Occipital lobe (tissue), 2 donors: Measurements from ENCODE around the gene CENPK. TPM values are rescaled to one million over a fixed set of nuclear protein-coding genes. Genes with fewer than 3 reads are reported as not detected.
"Not testable (repeated sequence)": the region's sequence is repeated elsewhere in the genome, so short reads cannot be mapped to it uniquely, and the experiment has no call there.

Experiments
- DNase-seq: peaks from one replicate; lab custom pipeline; 2025; lab: John Stamatoyannopoulos, UW
- total RNA-seq: library from RNA; depleted of rRNA; stranded (reverse); fragments of >200 nt; gene quantifications from one replicate; pipeline ENCODE4 v1.2.3, GENCODE V29; 2014

Gene CENPK, protein sequence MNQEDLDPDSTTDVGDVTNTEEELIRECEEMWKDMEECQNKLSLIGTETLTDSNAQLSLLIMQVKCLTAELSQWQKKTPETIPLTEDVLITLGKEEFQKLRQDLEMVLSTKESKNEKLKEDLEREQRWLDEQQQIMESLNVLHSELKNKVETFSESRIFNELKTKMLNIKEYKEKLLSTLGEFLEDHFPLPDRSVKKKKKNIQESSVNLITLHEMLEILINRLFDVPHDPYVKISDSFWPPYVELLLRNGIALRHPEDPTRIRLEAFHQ
- 8.1 TPM for total RNA-seq

DNA sequence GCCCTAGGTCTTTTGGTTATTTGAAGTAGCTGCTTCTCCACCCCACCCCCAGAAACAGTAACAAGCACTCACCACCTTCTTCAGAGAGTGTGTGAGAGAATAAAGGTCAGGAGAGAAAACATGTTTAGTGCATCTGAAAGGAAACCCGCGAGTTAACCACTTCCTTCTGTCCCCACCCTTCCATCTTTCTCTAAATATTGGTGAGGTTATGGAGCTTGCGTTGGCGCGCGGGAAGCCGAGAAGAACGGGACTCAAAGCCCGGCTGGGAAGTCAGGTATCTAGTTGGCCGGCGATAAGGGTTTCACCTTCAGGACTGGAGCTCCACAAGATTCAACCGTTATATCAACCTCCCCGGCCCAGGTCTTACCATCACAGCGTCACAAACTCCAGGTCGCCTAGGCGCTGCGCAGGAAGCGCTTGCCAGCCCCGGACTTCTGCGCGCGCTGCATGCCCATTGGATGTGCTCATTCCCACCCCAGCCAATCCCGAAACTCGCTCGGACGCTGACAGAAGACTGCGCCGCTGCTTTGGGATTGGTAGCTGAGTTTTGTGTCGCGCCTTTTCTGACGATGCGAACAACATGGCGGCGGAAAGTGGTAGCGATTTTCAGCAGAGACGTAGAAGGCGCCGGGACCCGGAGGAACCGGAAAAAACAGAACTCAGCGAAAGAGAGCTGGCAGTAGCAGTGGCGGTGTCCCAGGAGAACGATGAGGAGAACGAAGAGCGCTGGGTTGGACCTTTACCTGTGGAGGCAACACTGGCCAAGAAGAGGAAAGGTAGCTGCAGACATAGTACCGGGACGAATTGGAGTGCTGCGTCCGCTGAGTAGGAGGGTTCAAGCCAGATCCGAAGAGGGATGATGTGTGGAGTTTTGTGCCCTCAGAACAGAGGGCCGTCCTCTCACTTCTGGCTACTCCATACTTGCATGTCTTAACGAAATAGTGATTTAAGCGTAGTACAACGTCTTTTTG lies at the start of gene CENPK, which contains the start of gene PPWD1:
CENPK (minus strand) TSS at position 438 of the 971 bp plus-strand sequence. CDS start 8,261 bp downstream, outside the sequence.
PPWD1 (plus strand) TSS at position 566 of the 971 bp plus-strand sequence; CDS start at position 581, 15 bp downstream.
- peak; percentile 90 for DNase-seq

DNA sequence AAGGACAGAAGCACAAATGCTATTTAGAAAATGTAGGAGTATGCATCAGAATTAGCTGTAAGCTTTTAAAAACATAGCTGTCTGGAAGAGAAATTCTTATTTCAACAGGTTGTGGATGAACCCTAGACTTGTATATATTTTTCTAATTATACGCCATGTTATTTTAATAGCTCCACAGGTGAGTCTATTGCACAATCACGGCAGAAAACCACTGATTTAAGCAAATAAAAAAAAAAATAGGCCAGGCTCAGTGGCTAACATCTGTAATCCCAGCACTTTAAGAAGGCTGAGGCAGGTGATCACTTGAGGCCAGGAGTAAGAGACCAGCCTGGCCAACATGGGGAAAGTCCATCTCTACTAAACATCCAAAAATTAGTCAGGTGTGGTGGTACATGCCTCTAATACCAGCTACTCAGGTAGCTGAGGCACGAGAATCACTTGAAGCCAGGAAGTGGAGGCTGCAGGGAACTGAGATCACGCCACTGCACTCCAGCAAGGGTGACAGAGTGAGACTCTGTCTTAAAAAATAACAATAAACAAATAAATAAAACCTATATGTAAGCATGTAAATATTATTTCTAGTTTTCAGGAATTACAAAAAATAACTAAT lies 49.4 kb upstream of the CENPK start:
- no peak for DNase-seq

DNA sequence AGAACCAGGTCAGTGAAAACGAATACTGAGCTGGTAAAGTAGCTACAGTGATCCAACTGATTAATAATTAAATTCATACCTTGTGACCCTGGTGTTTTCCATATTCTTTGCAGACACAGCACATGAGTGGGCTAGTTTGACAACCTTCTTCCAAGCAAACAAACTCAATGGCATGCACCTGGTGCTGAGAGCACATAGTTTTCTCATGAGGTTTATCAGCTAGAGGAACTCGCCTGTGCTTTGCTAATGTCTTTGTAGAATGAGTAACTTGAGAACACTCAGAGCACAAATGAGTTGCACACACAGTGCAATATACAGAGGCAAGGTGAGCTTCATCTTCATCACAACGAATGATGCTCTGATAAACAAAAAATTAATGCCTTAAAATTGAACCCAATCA lies 48.6 kb upstream of the CENPK start:
- no peak for DNase-seq

DNA sequence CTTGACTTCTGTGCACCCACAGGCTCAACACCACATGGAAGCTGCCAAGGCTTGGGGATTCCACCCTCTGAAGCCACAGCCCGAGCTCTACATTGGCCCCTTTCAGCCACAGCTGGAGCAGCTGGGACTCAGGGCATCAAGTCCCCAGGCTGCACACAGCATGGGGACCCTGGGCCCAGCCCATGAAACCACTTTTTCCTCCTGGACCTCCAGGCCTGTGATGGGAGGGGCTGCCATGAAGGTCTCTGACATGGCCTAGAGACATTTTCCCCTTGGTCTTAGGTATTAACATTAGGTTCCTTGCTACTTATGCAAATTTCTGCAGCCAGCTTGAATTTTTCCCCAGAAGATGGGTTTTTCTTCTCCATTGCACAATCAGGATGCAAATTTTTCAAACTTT lies 38.8 kb upstream of the CENPK start:
- DNase-seq = not testable (repeated sequence)

DNA sequence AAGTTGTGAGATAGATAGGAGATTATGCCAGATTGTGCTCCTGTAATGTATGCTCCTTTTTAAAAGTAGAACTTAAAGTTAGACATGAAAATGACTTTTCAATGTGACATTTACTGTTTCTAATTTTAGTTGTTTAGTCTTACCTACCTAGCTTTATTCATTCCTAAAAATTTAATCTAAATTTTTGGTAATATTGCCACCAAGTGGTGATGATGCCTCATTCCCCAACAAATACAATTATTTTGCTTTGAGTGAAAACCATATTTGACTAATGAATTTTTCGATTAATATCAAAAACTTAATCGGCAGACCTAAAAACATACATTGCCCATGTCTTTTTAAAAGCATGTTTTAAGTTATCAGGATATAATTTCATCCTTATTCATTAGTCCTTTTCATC lies 25.7 kb upstream of the CENPK start:
- DNase-seq = no peak

DNA sequence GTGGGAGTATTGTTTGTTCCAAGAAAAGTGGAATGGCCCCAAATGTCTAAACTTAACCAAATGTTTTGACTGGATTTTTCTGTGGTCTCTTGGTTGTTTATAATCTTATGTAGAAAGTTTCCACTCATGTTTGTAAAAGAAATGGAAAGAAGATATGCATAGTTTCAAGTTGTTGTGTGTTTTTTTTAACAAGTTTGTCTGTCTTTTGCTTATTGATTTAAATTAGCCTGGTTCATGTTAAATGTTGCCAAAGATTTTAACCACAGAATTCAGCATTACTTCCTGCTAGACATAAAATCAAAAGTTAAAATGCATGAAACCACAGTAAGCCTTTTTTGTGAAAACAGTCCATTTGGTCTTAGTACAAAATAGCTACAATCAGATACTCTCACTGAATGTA lies 14.2 kb upstream of the CENPK start:
- DNase-seq = no peak

DNA sequence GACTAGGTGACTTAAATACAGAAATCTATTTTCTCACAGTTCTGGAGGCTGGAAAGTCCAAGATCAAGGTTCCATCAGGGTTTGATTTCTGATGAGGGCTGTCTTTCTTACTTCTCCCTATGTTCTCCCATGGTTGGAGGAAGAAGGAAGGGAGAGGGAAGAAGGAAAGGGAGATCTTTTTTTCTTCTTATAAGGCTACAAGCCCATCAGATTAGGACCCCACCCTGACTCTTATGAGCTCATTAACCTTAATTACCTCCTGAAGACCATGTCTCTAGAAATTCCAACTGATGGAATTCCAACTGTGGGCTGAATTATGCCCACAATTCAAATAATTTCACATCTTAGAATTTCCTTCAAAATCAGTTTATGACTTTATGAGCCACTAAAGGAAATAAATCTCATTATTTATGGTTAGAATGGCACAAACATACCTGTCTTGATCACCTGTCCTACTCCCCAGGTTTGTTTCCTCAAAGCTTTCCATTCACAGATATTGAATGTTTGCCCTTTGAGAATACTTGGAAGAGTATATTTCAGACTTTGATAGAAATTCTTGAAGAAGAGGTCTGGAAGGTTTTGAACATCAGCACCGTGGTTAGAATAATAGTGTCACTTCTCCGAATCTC lies 7.7 kb upstream of the CENPK start:
- DNase-seq = no peak

DNA sequence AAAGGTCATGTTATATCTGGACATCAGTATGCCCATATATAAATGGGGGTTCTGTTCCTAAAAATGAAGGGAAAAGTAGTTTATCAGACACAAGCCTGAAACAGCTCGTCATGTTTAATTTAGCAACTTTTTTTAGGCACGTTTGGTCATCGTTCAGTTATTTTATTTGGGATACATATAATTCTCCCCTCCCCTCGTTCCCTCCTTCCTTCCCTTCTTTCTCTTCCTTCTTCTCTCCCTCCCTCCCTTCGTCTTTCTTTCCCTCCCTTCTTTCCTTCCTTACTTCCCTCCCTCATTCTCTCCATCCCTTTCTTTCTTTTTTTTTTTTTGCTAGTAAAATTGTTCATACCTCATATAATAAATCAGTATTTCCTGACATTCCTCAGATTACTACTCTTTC lies 3.5 kb upstream of the CENPK start:
- no peak for DNase-seq

DNA sequence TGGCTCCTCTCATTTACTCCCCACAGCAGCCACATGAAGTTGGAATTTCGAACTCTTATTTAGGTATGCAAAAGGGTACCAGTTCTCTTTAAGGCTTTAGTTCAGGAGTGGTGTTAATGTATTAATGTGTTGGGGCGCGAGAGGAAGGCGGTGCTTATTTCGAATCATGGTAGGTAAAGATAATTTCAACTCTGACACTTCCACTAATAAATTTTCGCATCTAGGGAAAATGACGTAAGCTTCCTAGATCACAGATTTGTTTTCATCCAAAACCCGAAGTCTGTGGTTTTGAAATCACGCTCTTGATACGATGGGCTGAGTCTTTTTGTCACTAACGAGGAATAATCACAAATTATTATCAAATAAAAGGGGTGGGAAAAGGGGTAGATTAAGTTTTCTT lies 809 bp upstream of the CENPK start:
- no peak for DNase-seq

DNA sequence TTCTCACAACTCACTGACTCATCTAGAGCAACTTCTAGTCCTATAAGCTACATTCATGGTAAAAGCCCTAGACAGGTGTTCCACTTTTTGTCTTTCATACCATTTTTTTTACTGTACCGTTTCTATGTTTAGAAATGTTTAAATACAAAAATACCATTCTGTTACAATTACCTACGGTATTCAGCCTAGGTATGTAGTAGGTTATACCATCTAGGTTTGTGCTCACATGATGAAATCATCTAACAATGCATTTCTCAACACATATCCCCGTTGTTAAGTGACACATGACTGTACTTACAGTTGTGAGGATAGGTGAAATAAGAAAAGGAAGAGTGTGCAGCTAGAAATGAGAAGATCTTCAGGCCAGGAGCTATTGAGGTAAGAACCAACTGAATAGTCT lies 6.2 kb downstream of the CENPK start:
- no peak for DNase-seq

DNA sequence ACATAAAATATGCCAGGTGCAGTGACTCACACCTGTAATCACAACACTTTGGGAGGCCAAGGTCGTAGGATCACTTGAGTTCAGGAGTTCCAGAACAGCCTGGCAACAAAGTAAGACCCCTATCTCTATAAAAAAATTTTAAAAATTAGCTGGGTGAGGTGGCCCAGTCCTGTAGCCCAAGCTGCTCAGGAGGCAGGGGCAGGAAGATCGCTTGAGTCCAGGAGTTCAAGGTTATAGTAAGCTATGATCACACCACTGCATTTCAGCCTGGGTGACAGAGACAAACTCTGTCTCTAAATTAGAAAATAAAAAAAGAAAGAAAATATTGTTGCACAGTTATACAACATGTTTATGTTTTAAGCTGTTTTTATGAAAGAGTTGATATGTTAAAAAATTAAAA lies 6.8 kb downstream of the CENPK start:
- DNase-seq = no peak

DNA sequence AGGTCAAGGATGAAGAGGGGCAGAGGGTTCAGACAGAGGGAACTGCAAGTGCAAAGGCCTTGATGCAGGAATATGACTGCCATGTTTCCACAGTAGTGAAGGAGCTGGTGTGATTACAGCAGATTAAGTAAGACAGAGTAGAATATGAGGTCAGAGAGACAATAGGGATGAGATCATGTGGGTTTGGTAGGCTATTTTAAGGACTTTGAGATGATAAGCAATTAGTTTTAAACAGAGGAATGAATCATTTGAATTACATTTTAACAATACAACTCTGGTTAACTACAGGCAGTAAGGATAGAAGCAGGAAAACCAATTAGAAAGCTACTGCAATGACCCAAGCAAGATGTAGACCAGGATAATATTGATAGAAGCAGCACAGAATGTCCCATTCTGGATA lies 7.7 kb downstream of the CENPK start:
- no peak for DNase-seq

DNA sequence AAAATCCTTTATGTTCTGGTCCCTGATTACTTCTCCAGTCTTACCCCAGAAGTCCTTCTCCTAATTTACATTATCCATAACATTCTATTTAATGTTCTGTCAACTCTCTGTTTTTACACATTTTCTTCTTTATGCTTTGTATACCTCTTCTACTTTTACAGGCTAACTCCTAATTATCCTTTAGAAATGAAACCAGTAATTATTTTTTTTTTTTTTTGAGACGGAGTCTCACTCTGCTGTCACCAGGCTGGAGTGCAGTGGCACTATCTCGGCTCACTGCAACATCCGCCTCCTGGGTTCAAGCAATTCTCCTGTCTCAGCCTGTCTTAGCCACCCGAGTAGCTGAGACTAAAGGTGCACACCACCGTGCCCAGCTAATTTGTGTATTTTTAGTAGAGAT lies 9.0 kb downstream of the CENPK start:
- DNase-seq = no peak

DNA sequence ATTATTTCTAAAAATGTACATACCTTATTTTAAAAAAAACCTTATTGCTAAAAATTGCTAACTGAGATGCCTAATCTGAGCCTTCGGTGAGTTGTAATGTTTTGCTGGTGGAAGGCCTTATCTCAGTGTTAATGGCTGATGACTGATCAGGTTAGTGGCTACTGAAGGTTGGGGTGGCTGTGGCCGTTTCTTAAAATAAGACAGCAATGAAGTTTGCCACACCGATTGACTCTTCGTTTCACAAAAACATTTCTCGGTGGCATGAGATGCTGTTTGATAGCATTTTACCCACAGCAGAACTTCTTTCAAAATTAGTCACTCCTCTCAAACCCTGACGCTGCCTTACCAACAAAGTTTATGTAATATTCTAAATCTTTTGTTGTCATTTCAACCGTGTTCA lies 14.7 kb downstream of the CENPK start:
- no peak for DNase-seq

DNA sequence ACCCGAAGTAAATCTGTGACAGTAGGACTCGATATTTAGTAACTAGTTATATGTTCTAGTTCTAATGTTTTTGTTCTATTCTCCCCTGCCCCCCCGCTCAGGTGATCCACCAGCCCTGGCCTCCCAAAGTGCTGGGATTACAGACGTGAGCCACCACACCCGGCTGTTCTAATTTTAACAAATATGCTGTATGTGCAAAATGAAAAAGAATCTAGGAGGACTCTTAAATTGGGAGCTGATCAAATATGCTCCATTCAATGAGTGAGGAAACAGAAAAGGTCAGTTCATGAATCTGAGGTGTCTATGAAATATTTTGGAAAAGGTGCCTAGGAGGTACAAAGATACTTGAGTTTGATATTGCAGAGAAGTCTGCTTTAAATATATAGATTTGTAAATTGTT lies 16.8 kb downstream of the CENPK start:
- no peak for DNase-seq

DNA sequence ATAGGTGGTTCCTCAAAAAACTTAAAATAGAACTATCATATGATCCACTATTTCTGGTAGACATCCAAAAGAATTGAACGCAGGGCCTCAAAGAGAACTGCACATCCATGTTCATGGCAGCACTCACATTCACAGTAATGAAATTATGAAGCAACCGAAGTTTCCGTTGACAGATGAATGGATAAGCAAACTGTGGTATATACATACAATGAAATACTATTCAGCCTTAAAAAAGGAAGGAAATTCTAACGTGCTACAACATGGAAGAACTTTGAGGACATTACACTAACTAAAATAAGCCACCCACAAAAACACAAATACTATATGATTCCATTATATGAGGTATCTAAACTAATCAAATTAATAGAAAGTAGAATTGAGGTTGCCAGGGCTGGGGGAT lies 18.5 kb downstream of the CENPK start:
- no peak for DNase-seq

DNA sequence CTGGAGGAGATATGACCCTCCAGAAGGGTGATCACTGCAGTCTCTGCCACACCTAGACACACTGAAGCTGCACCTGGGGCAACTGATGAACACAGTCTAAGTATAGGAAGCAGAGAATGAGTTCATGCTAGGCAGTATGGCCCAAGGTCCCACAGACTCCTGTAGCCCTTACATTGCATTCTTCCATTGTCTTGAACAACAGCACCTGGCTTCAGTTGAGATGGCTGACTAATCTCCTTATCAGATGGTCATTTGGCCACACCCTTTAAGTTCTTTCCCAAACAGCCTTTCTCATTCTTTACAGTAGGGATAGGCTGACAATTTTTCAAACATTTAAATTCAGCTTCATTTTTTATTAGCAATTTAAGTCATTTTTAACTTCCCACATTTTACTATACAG lies 23.1 kb downstream of the CENPK start:
- DNase-seq = no peak

DNA sequence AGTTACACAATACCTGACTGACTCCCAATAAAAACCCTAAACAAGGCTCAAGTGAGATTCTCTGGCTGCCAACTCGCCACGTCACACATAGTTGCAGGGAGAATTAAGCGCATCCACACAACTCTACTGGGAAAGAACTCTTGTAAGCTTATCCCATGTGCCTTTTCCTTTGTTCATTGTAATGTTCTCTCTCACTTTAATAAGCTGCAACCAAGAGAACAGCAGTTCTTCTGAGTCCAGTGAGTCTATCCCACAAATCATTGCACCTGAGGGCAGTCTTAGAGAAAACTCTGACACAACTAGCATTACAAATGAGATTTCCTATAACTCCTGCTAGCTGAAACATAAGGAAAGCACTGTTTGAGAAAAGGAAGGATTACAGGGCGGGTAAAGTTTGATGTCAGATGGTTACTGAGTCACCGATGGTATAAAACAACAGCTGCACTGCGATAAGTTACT lies 27.4 kb downstream of the CENPK start:
- DNase-seq = no peak

DNA sequence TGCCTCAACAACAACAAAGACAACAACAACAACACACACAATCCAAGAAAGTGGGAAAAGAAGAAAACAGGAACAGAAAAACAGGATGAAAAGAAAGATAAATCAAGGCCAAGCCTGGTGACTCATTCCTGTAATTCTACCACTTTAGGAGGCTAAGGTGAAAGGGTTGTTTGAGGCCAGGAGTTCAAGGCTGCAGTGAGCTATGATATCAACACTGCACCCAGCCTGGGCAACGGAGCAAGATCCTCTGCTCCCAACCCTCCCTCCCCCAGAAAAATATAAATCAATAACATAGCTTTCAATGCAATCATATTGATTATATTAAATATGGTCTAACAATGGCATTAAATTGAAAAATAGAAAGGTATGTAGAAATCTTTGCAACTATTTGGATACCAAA lies 32.1 kb downstream of the CENPK start:
- DNase-seq = no peak

DNA sequence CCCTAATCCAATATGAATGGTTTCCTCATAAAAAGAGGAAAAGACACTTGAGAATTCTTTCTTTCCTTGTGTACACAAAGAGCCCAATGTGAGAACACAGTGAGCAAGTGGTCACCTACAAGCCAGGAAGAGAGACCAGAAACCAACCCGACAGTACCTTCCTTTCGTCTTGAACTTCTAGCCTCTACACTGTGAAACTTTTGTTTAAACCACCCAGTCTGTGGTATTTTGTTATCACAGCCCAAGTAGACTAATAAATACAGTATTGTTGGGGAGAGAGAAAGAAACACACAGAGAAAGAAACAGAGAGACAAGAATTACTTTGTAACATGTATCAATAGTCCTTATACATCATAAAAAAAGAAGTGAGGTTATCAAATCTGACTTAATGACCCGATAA lies 37.2 kb downstream of the CENPK start:
- no peak for DNase-seq

DNA sequence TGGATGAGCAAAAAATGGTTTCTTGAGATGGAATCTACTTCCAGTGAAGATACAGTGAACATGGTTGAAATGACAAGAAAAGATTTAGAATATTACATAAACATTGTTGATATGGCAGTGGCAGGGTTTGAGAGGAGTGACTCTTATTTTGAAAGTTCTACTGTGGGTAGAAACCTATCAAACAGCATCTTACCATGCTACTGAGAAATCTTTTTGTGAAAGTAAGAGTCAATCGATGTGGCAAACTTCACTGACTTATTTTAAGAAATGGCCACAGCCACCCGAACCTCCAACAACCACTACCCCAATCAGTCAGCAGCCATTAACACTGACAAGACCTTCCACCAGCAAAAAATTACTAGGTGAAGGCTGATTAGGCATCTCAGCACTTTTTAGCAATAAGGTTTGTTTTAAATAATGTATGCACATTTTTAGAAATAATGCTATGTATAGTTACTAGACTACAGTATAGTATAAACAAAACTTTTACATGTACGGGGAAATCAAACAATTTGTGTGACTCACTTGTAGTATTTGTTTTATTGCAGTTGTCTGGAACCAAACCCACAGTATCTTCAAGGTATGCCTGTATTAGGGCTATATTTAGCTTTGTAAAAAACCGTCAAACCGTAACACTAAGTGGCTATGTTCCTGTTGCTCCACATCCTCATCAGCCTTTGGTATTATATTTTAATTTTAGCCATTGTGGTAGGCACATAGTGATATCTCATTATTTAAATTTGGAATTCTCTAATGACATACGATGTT lies 50.6 kb downstream of the CENPK start:
- no peak for DNase-seq
